BJ (cell line): Measurements from ENCODE around the gene PAMR1. TPM values are rescaled to one million over a fixed set of nuclear protein-coding genes. Genes with fewer than 3 reads are reported as not detected.
"Not testable (repeated sequence)": the region's sequence is repeated elsewhere in the genome, so short reads cannot be mapped to it uniquely, and the experiment has no call there.

ENCODE experiments used
- CTCF ChIA-PET: fragments of 350-600 bp; formaldehyde crosslinking; extraction: SDS; loops from one replicate; lab custom pipeline; 2021; ENCODE audit warnings: antibody characterized with exemption, inconsistent platforms; lab: Yijun Ruan, JAX
- POLR2A ChIA-PET: fragments of 300-600 bp; sonication (Branson Sonifier 250); formaldehyde crosslinking; extraction: SDS; loops from one replicate; lab custom pipeline; 2021; ENCODE audit warnings: antibody characterized with exemption; lab: Charles Lee
- DNase-seq: peaks from one replicate; pipeline ENCODE4 v3.0.0-alpha.2; 2011; ENCODE audit warnings: low read depth
- H3K27me3 ChIP-seq: 2 replicates; pipeline ENCODE4 v1.6.0; 2011; ENCODE audit warnings: low read length; ENCODE audit not compliant: control insufficient read depth, insufficient read depth
- H3K36me3 ChIP-seq: 2 replicates; pipeline ENCODE4 v1.5.1; 2011; ENCODE audit warnings: low read length; ENCODE audit not compliant: control insufficient read depth, insufficient read depth
- H3K4me3 ChIP-seq: 2 replicates; pipeline ENCODE4 v1.5.1; 2011; ENCODE audit warnings: low read depth, mild to moderate bottlenecking, control low read depth, low read length
- polyA plus RNA-seq: library from polyadenylated mRNA; depleted of rRNA; stranded (reverse); fragments of >200 nt; gene quantifications from 2 replicates; pipeline ENCODE4 v1.2.3, GENCODE V29; 2011
- TF ChIP-seq, protein P1 (sequence below): IDR thresholded peaks from 2 replicates; pipeline ENCODE4 v1.5.1; 2011; ENCODE audit warnings: low read depth, mild to moderate bottlenecking, control low read depth, inconsistent platforms, low read length, moderate library complexity; ENCODE audit not compliant: insufficient read depth

Gene PAMR1
- polyA plus RNA-seq, 1 experiment, result 131 TPM

DNA sequence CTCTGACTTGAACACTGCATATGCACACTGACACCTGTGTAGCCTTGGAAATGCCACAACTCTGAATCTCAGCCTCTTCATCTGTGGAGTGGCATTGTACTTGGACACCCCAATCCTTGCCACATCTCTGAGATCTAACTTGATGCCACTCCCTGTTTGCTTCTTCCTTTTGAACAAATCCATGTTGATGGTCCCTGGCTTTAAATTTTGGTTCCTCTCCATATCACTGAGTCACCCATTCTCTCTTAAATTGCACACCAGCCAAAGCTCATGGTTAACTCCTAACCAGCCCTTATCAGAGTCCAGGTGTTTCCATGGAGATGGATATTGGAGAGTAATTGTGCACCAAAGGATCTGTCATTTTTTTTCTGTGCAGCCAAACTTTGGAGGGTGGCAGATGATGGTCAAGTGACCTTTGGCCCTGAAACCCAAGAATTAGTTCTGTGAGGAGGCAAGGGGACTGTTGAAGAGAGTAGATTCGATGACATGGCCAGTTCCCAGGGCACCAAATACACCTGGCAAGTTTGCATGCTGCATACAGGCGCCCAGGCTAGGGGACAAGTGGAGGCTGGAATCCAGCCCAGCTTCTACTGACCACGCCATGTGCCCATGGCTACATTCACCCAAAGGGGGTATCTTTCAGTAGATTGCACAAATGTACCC is 25.1 kb upstream of the PAMR1 start:
- H3K4me3 ChIP-seq, result no peak overlapping the region
- POLR2A ChIA-PET, result no interaction called here
- CTCF ChIA-PET, result interaction anchor here (0.6 to 1.3 kb wide), 2 partner anchors 9 to 65 kb away, joined by 4 to 5 read pairs; no protein-coding TSS in a partner anchor
- H3K27me3 ChIP-seq, result no peaks in the 10 kb centered on the region
- H3K36me3 ChIP-seq, result no peaks in the 10 kb centered on the region
- TF ChIP-seq, protein P1, sequence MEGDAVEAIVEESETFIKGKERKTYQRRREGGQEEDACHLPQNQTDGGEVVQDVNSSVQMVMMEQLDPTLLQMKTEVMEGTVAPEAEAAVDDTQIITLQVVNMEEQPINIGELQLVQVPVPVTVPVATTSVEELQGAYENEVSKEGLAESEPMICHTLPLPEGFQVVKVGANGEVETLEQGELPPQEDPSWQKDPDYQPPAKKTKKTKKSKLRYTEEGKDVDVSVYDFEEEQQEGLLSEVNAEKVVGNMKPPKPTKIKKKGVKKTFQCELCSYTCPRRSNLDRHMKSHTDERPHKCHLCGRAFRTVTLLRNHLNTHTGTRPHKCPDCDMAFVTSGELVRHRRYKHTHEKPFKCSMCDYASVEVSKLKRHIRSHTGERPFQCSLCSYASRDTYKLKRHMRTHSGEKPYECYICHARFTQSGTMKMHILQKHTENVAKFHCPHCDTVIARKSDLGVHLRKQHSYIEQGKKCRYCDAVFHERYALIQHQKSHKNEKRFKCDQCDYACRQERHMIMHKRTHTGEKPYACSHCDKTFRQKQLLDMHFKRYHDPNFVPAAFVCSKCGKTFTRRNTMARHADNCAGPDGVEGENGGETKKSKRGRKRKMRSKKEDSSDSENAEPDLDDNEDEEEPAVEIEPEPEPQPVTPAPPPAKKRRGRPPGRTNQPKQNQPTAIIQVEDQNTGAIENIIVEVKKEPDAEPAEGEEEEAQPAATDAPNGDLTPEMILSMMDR, result no peak
- no peak for DNase-seq

DNA sequence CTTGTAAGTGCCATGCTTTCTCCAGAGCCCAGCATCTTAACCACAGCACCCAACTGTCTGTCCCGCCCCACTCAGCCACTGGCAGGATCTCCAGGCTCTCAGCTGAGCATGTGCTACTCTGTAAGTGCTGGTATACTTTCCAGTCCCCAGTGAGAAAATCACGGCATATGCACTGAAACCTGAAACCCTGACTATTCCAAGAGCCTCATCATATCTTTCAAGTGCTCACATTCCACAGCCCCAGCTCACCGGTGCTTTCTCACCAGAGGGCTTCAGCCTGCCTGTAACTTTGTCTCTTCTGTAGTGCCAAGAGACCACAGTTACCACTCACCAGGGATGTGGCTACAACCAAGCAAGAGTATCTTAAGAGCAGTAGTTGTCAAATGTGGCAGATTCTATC is 24.4 kb upstream of the PAMR1 start:
- Histone ChIP-seq H3K36me3 (no peaks in the 10 kb centered on the region), H3K27me3 (no peaks in the 10 kb centered on the region), H3K4me3 (no peak overlapping the region)
- CTCF ChIA-PET, result interaction anchor here (1.3 kb wide), 1 partner anchor 66 kb away, joined by 5 read pairs; no protein-coding TSS in a partner anchor
- POLR2A ChIA-PET, result interaction anchor here (1.2 kb wide), 1 partner anchor 20 kb away, joined by 4 read pairs; no protein-coding TSS in a partner anchor
- TF ChIP-seq, protein P1, result no peak
- DNase-seq, result peak; percentile 88

DNA sequence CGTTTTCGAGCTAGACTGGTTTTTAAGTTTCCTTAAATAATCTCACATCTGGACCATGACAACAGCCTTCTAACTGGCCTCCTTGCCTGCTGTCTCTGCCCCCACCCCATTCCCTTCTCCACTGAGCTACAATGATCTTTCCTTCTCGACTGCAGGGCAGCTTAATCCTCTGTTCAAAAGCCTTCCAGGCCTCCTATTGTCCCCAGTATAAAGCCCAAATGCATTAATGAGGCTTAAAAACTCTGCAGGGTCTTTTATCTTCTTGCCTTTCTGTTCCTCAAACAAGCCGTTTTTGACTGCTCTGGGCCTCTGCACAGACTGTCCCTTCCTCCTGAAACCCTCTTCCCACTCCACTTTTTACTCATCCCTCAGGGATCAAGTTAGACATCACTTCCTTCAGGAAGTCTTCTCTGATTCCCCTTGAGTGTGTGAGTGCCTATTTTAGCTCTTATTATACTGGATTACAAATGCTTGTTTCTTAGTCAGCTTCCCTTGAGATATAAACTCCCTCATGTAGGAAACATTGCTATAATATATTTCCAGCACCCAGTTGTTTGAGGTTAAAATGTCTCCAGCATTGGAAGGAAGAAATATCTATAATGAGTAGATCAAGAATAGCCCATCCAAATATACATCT is 23.6 kb upstream of the PAMR1 start:
- Histone ChIP-seq H3K36me3 (no peaks in the 10 kb centered on the region), H3K4me3 (no peak overlapping the region), H3K27me3 (no peaks in the 10 kb centered on the region)
- ChIA-PET POLR2A (interaction anchor here (1.2 kb wide), 1 partner anchor 19 kb away, joined by 4 read pairs; no protein-coding TSS in a partner anchor), CTCF (interaction anchor here (1.1 to 1.3 kb wide), 3 partner anchors 32 to 66 kb away, joined by 3 to 5 read pairs (median 4); no protein-coding TSS in a partner anchor)
- TF ChIP-seq, protein P1, result no peak
- DNase-seq, result no peak

DNA sequence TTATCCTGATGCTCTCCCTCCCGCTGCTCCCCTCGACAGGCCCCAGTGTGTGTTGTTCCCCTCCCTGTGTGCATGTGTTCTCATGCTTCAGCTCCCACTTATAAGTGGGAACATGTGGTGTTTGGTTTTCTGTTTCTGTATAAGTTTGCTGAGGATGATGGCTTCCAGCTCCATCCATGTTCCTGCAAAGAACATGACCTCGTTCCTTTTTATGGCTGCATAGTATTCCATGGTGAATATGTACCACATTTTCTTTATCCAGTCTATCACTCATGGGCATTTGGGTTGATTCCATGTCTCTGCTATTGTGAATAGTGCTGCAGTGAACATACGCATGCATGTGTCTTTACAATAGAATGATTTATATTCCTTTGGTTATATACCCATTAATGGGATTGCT is 22.6 kb upstream of the PAMR1 start:
- DNase-seq, H3K4me3 ChIP-seq, H3K36me3 ChIP-seq, H3K27me3 ChIP-seq, POLR2A ChIA-PET: not testable (repeated sequence)
- CTCF ChIA-PET, result interaction anchor here (1.4 kb wide), 1 partner anchor 274 kb away, joined by 3 read pairs; no protein-coding TSS in a partner anchor

DNA sequence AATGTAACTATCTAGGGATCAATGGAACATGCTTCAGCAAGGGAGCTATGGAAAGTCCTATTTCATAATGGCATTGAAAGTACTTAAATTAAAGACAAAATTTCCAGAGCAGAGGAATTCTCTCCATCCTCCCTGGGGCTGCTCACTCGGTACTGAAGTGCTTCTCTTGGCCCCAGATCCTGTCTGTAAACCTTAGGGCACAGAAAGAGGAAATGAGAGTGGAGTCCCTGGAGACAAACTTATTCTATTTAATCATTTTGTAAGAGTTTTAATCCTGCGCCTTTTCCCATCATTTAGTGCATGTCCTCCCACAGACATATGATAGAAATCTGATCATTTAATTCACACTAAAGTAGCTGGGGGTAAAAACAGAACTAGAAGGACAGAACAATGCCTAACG is 20.9 kb upstream of the PAMR1 start:
- no peak overlapping the region for H3K4me3 ChIP-seq
- CTCF ChIA-PET, result interaction anchor here (0.6 to 1.0 kb wide), 2 partner anchors 15 to 43 kb away, joined by 3 to 5 read pairs; no protein-coding TSS in a partner anchor
- H3K36me3 ChIP-seq, result no peaks in the 10 kb centered on the region
- H3K27me3 ChIP-seq, result no peaks in the 10 kb centered on the region
- DNase-seq, result no peak
- POLR2A ChIA-PET, result no interaction called here
- TF ChIP-seq, protein P1, result no peak
